Smooth muscle cell (in vitro differentiated cells): ENCODE data around the gene STIM2. TPM values are rescaled to one million over a fixed set of nuclear protein-coding genes. Genes with fewer than 3 reads are reported as not detected.

Experiments
- DNase-seq: peaks from one replicate; lab custom pipeline; 2025; ENCODE audit not compliant: unreplicated experiment; lab: John Stamatoyannopoulos, UW
- H2AFZ ChIP-seq: fragments of 200-600 bp; sonication (generic); 2 replicates; pipeline ENCODE4 v1.6.0; 2016; ENCODE audit warnings: antibody characterized with exemption, low read depth, mild to moderate bottlenecking
- H3F3A ChIP-seq: fragments of 200-600 bp; sonication (generic); 2 replicates; pipeline ENCODE4 v1.6.0; 2017; ENCODE audit warnings: antibody characterized with exemption, low read depth
- H3K27ac ChIP-seq: fragments of 200-600 bp; sonication (generic); 2 replicates; pipeline ENCODE4 v1.5.1; 2016; ENCODE audit warnings: low read depth, mild to moderate bottlenecking
- H3K27me3 ChIP-seq: fragments of 200-600 bp; sonication (generic); 2 replicates; pipeline ENCODE4 v1.6.1; 2016; ENCODE audit warnings: low read depth, mild to moderate bottlenecking
- H3K36me3 ChIP-seq: fragments of 200-600 bp; sonication (generic); 2 replicates; pipeline ENCODE4 v1.5.1; 2016; ENCODE audit warnings: low read depth
- H3K4me1 ChIP-seq: fragments of 200-600 bp; sonication (generic); 2 replicates; pipeline ENCODE4 v1.5.1; 2016; ENCODE audit warnings: low read depth
- H3K4me2 ChIP-seq: fragments of 200-600 bp; sonication (generic); 2 replicates; pipeline ENCODE4 v1.6.0; 2016; ENCODE audit warnings: mild to moderate bottlenecking
- H3K4me3 ChIP-seq: fragments of 200-600 bp; sonication (generic); 2 replicates; pipeline ENCODE4 v1.5.1; 2016; ENCODE audit warnings: mild to moderate bottlenecking
- H3K79me2 ChIP-seq: fragments of 200-600 bp; sonication (generic); 2 replicates; pipeline ENCODE4 v1.6.0; 2016; ENCODE audit warnings: low read depth, mild to moderate bottlenecking
- H3K9ac ChIP-seq: fragments of 200-600 bp; sonication (generic); 2 replicates; pipeline ENCODE4 v1.6.0; 2016; ENCODE audit warnings: low read depth
- H3K9me3 ChIP-seq: fragments of 200-600 bp; sonication (generic); replicated peaks from 2 replicates; pipeline ENCODE4 v1.5.1; 2016; ENCODE audit warnings: low read depth
- H4K20me1 ChIP-seq: fragments of 200-600 bp; sonication (generic); 2 replicates; pipeline ENCODE4 v1.6.0; 2016; ENCODE audit warnings: low read depth
- WGBS: methylation state at CpG from one replicate; pipeline ENCODE4 v1.1.7; 2016; ENCODE audit warnings: low lambda C conversion rate; 5-methylcytosine and 5-hydroxymethylcytosine counted together
- polyA plus RNA-seq: library from polyadenylated mRNA; unstranded; fragments of >200 nt; fragmentation: Nextera tagmentation; extraction: Ambion mirVana; gene quantifications from 2 replicates; pipeline ENCODE4 v1.2.1, GENCODE V29; 2016
- total RNA-seq: library from RNA; depleted of rRNA; stranded (reverse); fragments of >200 nt; gene quantifications from 2 replicates; pipeline ENCODE4 v1.2.3, GENCODE V29; 2014
- TF ChIP-seq, protein P1 (sequence below): fragments of 200-600 bp; sonication (generic); IDR thresholded peaks from 2 replicates; pipeline ENCODE4 v1.5.1; 2017; ENCODE audit warnings: borderline replicate concordance, mild to moderate bottlenecking, antibody characterized with exemption; ENCODE audit not compliant: insufficient read depth, poor library complexity, severe bottlenecking

STIM2 gene
- total and polyA plus RNA-seq, 2 experiments from 2014 or later = 31.0 to 69.0 TPM

DNA sequence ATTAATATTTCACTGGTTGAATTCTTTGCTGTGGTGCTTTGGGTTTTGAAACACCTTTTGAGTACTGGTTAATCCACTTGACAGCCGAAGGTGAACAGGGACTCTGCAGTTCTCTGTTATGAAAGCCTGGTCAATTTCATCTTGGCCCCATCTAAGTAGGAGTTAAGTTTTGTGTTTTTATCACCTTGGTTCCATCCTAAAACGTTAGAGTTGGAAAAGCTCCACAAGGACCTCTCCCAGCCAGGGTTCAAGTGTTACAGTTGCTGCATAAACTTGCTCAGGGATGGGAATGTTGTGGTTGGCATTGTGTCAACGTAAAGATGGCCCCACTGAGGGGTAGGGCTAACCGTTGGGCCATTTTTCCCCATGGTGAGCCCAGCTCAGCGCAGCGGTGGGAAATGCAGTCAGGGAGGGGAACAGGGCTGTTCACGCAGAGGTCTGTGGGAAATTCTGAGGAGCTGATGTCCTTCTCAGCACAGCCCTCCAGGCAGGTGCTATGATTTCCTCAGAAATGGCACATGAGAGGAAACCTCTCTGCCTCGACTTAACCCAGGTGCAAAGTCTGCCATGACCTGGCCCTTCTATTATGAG is 188.7 kb downstream of the STIM2 start:
- TF ChIP-seq, protein P1, sequence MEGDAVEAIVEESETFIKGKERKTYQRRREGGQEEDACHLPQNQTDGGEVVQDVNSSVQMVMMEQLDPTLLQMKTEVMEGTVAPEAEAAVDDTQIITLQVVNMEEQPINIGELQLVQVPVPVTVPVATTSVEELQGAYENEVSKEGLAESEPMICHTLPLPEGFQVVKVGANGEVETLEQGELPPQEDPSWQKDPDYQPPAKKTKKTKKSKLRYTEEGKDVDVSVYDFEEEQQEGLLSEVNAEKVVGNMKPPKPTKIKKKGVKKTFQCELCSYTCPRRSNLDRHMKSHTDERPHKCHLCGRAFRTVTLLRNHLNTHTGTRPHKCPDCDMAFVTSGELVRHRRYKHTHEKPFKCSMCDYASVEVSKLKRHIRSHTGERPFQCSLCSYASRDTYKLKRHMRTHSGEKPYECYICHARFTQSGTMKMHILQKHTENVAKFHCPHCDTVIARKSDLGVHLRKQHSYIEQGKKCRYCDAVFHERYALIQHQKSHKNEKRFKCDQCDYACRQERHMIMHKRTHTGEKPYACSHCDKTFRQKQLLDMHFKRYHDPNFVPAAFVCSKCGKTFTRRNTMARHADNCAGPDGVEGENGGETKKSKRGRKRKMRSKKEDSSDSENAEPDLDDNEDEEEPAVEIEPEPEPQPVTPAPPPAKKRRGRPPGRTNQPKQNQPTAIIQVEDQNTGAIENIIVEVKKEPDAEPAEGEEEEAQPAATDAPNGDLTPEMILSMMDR = no peak
- Histone ChIP-seq H4K20me1 (no peaks in the 10 kb centered on the region), H3K36me3 (no peaks in the 10 kb centered on the region), H3K4me1 (no peaks in the 10 kb centered on the region), H2AFZ (no peak overlapping the region), H3K4me2 (no peak overlapping the region), H3F3A (no peaks in the 10 kb centered on the region), H3K27me3 (peaks cover 4% of the 10 kb centered on the region), H3K4me3 (no peak overlapping the region), H3K27ac (no peak overlapping the region), H3K9me3 (no peaks in the 10 kb centered on the region), H3K79me2 (no peaks in the 10 kb centered on the region), H3K9ac (no peak overlapping the region)
- no peak for DNase-seq
- WGBS = 81% methylated on average over 8 of the region's 8 CpGs

DNA sequence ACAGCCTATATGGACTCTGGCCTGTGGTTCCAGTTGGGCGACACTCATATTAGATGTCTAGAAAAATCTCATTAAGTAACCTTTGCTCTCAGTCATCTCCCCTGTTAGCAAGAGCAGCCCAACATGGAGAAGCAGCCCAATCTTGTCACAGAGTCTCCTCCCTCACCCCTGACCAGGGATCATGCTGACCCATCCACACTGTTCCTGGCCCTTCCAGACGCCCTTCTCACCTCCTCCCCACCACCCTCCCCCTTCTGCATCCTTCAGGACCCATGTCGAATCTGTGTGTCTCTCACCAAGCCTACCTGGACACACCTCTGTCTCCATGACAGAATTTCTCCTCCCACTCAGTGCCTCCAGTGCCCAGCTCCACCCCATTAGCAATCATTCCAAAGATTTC is 190.1 kb downstream of the STIM2 start:
- Histone ChIP-seq H3K27ac (no peak overlapping the region), H3K9ac (no peak overlapping the region), H2AFZ (no peak overlapping the region), H3K79me2 (no peaks in the 10 kb centered on the region), H4K20me1 (no peaks in the 10 kb centered on the region), H3K36me3 (no peaks in the 10 kb centered on the region), H3F3A (no peaks in the 10 kb centered on the region), H3K4me1 (no peaks in the 10 kb centered on the region), H3K4me2 (no peak overlapping the region), H3K9me3 (no peaks in the 10 kb centered on the region), H3K27me3 (no peaks in the 10 kb centered on the region), H3K4me3 (no peak overlapping the region)
- 98% methylated on average over 3 of the region's 3 CpGs for WGBS
- TF ChIP-seq, protein P1 = no peak
- DNase-seq = no peak

DNA sequence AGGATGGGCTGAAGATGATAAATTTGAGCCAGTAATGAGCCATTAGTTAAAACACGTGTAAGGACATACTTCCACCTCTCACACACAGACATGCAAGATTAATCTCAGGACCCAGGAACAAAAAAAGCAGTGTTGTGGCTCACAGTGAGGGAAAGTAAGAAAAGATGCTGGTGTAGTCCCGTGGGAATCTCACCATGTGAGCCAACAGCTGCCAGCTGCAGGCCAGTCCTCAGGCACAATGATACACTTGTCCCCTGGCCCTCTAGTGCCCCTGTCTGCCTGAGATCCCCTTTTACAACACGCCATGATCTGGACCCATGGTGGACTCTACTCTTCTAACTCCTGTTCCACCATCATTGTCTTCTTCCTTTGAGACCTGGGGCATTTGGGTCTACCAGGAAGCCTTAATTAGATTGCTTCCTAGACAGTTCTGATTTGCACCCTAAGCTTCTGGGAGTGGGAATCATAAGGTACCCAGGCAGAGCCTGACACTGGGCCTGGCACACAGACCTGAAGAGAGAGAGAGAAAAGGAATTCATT is 194.7 kb downstream of the STIM2 start:
- Histone ChIP-seq H3K79me2 (no peaks in the 10 kb centered on the region), H3F3A (no peaks in the 10 kb centered on the region), H2AFZ (no peak overlapping the region), H3K4me1 (no peaks in the 10 kb centered on the region), H3K36me3 (no peaks in the 10 kb centered on the region), H3K9ac (no peak overlapping the region), H3K4me3 (no peak overlapping the region), H4K20me1 (no peaks in the 10 kb centered on the region), H3K4me2 (no peak overlapping the region), H3K9me3 (no peaks in the 10 kb centered on the region), H3K27ac (no peak overlapping the region), H3K27me3 (no peaks in the 10 kb centered on the region)
- 85% methylated on average over 3 of the region's 3 CpGs for WGBS
- TF ChIP-seq, protein P1 = no peak
- DNase-seq = no peak

DNA sequence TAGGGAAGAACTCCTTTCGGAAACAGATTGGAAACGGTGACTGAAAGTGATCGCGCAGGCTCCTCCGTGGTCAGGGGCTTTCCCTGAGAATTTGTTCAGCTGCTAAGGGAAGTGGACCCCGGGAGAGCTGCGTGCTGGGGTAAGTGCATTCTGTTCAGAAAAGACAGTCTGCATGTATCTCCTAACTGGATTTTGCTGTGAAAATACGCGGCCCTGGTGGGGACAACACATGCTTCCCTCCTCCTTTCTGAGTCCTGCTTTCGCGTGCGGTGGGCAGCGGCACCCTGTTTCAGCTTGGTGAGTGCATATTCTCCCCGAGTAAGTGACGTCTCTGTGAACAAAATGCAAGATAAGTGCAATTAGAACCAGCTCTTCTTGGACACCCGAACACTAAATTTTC is 195.6 kb downstream of the STIM2 start:
- WGBS = 94% methylated on average over 16 of the region's 16 CpGs
- H3K27ac ChIP-seq = no peak overlapping the region
- no peaks in the 10 kb centered on the region for H3F3A ChIP-seq
- H3K4me2 ChIP-seq = no peak overlapping the region
- no peak overlapping the region for H3K9ac ChIP-seq
- no peaks in the 10 kb centered on the region for H3K27me3 ChIP-seq
- no peak for DNase-seq
- TF ChIP-seq, protein P1 = no peak
- H3K4me1 ChIP-seq = no peaks in the 10 kb centered on the region
- no peak overlapping the region for H3K4me3 ChIP-seq
- H3K9me3 ChIP-seq = no peaks in the 10 kb centered on the region
- no peak overlapping the region for H2AFZ ChIP-seq
- H3K36me3 ChIP-seq = no peaks in the 10 kb centered on the region
- no peaks in the 10 kb centered on the region for H3K79me2 ChIP-seq
- H4K20me1 ChIP-seq = no peaks in the 10 kb centered on the region
